ENCODE data around the gene TTC12. TPM values are rescaled to one million over a fixed set of nuclear protein-coding genes. Genes with fewer than 3 reads are reported as not detected.
A peak's percentile ranks its signal among the peaks of the same experiment; 100 is the strongest.

The TTC12 gene
- total and polyA plus RNA-seq, 9 of the 15 experiments (the other 6 are each of a cell fraction or from before 2014, with no cell fraction given): 5.1 to 19.9 (median 13.4) TPM

GRCh38 chr11:113373981-113374560 is 59.7 kb downstream of the TTC12 start (continued):
- TF ChIP-seq HMG20A (CRISPR knock-in tag; conservative IDR thresholded peaks at IDR 0.05) (no peak), KDM1A (IDR thresholded peaks at IDR 0.05) (peak; percentile 55 to 56; a peak in 3 of 4 replicates), RUNX1 (IDR thresholded peaks at IDR 0.05; ENCODE audit: low read depth) (no peak), NFXL1 (CRISPR knock-in tag; IDR thresholded peaks at IDR 0.05) (no peak), USF1 (CRISPR knock-in tag; IDR thresholded peaks at IDR 0.05) (no peak), FOXM1 (IDR thresholded peaks at IDR 0.05; ENCODE audit: low read depth) (no peak), FOXM1 (CRISPR knock-in tag; IDR thresholded peaks at IDR 0.05; ENCODE audit: low read depth) (no peak), CBFA2T2 (conservative IDR thresholded peaks at IDR 0.05) (peak; percentile 52), HOXB6 (CRISPR knock-in tag; IDR thresholded peaks at IDR 0.05; ENCODE audit: borderline replicate concordance) (no peak), ZNF354B (CRISPR knock-in tag; IDR thresholded peaks at IDR 0.05) (no peak), CHD2 (IDR thresholded peaks at IDR 0.05; ENCODE audit: low read depth, low read length) (no peak), CBFA2T3 (IDR thresholded peaks at IDR 0.05) (peak; percentile 77), CCAR2 (IDR thresholded peaks at IDR 0.05; ENCODE audit: low read depth, low read length) (no peak), ELF4 (CRISPR knock-in tag; IDR thresholded peaks at IDR 0.05) (no peak), KLF16 (IDR thresholded peaks at IDR 0.05) (peak; percentile 73), JUND (IDR thresholded peaks at IDR 0.05; ENCODE audit: borderline replicate concordance, low read depth, low read length) (no peak), JUND (tag; IDR thresholded peaks at IDR 0.05; ENCODE audit: borderline replicate concordance, low read depth, low read length) (no peak), SRSF7 (optimal IDR thresholded peaks at IDR 0.05; ENCODE audit: low read depth, low read length) (no peak), TCFL5 (CRISPR knock-in tag; conservative IDR thresholded peaks at IDR 0.05) (no peak), ZNF133 (CRISPR knock-in tag; IDR thresholded peaks at IDR 0.05) (no peak), ZNF23 (CRISPR knock-in tag; IDR thresholded peaks at IDR 0.05) (no peak), ZNF57 (CRISPR knock-in tag; IDR thresholded peaks at IDR 0.05) (no peak)
- TF ChIP-seq, protein P1, sequence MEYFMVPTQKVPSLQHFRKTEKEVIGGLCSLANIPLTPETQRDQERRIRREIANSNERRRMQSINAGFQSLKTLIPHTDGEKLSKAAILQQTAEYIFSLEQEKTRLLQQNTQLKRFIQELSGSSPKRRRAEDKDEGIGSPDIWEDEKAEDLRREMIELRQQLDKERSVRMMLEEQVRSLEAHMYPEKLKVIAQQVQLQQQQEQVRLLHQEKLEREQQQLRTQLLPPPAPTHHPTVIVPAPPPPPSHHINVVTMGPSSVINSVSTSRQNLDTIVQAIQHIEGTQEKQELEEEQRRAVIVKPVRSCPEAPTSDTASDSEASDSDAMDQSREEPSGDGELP (CRISPR knock-in tag; IDR thresholded peaks at IDR 0.05; ENCODE audit: borderline replicate concordance): no peak
- TF ChIP-seq, protein P2, sequence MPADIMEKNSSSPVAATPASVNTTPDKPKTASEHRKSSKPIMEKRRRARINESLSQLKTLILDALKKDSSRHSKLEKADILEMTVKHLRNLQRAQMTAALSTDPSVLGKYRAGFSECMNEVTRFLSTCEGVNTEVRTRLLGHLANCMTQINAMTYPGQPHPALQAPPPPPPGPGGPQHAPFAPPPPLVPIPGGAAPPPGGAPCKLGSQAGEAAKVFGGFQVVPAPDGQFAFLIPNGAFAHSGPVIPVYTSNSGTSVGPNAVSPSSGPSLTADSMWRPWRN (IDR thresholded peaks at IDR 0.05; ENCODE audit: low read depth): peak; percentile 85
- TF ChIP-seq, protein P3, sequence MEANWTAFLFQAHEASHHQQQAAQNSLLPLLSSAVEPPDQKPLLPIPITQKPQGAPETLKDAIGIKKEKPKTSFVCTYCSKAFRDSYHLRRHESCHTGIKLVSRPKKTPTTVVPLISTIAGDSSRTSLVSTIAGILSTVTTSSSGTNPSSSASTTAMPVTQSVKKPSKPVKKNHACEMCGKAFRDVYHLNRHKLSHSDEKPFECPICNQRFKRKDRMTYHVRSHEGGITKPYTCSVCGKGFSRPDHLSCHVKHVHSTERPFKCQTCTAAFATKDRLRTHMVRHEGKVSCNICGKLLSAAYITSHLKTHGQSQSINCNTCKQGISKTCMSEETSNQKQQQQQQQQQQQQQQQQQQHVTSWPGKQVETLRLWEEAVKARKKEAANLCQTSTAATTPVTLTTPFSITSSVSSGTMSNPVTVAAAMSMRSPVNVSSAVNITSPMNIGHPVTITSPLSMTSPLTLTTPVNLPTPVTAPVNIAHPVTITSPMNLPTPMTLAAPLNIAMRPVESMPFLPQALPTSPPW (CRISPR knock-in tag; IDR thresholded peaks at IDR 0.05): peak; percentile 64
